Osteoblast (primary cell): ENCODE measurements around the gene PSTPIP1. TPM values are rescaled to one million over a fixed set of nuclear protein-coding genes. Genes with fewer than 3 reads are reported as not detected.
A peak's percentile ranks its signal among the peaks of the same experiment; 100 is the strongest.

ENCODE experiments used
- DNase-seq: peaks from one replicate; pipeline ENCODE4 v3.0.0; 2011; ENCODE audit warnings: low spot score, mixed read lengths; ENCODE audit not compliant: insufficient read length; ENCODE audit errors: missing footprints
- H2AFZ ChIP-seq: 2 replicates; pipeline ENCODE4 v1.6.0; 2011; ENCODE audit warnings: mild to moderate bottlenecking, low read length
- H3K27ac ChIP-seq: 2 replicates; pipeline ENCODE4 v1.5.1; 2011; ENCODE audit warnings: mild to moderate bottlenecking, low read depth, low read length, moderate library complexity
- H3K27me3 ChIP-seq: 2 replicates; pipeline ENCODE4 v1.6.0; 2012; ENCODE audit warnings: mild to moderate bottlenecking, control low read depth, inconsistent platforms, low read length, moderate library complexity; ENCODE audit not compliant: insufficient read depth
- H3K36me3 ChIP-seq: 2 replicates; pipeline ENCODE4 v1.5.1; 2011; ENCODE audit warnings: mild to moderate bottlenecking, low read length, control low read depth, moderate library complexity; ENCODE audit not compliant: insufficient read depth
- H3K4me1 ChIP-seq: 2 replicates; pipeline ENCODE4 v1.5.1; 2011; ENCODE audit warnings: mild to moderate bottlenecking, low read length, control low read depth, moderate library complexity; ENCODE audit not compliant: insufficient read depth
- H3K4me2 ChIP-seq: 2 replicates; pipeline ENCODE4 v1.6.0; 2011; ENCODE audit warnings: mild to moderate bottlenecking, low read length; ENCODE audit not compliant: insufficient read depth
- H3K4me3 ChIP-seq: fragments of 200-600 bp; sonication (generic); 3 replicates; pipeline ENCODE4 v1.5.1; 2012; ENCODE audit warnings: mild to moderate bottlenecking, low read length, inconsistent platforms; ENCODE audit not compliant: insufficient read depth
- H3K79me2 ChIP-seq: 2 replicates; pipeline ENCODE4 v1.6.0; 2012; ENCODE audit warnings: mild to moderate bottlenecking, low read length, control low read depth, inconsistent platforms; ENCODE audit not compliant: insufficient read depth
- H3K9me3 ChIP-seq: 2 replicates; pipeline ENCODE4 v1.5.1; 2011; ENCODE audit warnings: low read depth, low read length, control low read depth
- H4K20me1 ChIP-seq: 2 replicates; pipeline ENCODE4 v1.6.0; 2012; ENCODE audit warnings: mild to moderate bottlenecking, low read length, control low read depth; ENCODE audit not compliant: insufficient read depth
- total RNA-seq: library from RNA; depleted of rRNA; stranded (reverse); fragments of >200 nt; gene quantifications from 2 replicates; pipeline ENCODE4 v1.2.3, GENCODE V29; 2012
- TF ChIP-seq, protein P1 (sequence below): IDR thresholded peaks from 2 replicates; pipeline ENCODE4 v1.5.1; 2011; ENCODE audit warnings: mild to moderate bottlenecking, low read depth, low read length, moderate library complexity; ENCODE audit errors: extremely low read depth

Gene PSTPIP1
- total RNA-seq, 1 donor: not detected

DNA sequence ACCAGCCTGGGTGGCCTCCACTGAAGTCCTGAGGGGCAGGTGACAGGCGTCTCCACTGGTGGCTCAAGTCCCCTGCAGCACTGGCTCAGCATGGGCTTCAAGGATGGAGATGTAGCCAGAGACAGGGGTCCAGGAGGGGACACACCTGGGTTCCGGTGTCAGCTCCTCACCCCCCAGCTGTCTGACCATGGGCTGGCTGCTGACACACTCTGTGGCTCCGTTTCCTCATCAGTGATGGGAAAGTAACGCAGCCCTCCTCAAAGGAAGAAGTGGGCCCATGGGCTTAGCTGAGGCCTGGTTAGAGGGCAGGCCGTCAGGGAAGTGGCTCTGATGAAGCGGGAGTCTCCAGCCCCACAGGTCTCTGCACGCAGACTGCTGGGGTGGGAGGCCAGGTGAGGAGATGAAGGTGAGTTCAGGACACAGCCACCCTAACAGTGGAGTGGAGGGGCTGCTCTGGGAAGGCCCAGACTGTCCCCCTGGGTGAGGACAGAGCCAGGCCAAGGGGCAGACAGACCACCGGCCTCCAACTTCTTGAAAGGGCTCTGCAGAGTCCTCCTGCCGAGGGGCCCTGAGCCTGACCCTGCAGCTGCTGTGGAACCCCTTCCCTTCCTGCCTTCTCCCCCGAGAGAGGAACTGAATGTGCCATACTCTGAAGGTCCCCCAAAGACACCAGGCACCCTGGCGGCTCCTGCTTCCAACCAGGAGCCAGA, 24.0 kb downstream of the PSTPIP1 start:
- no peak overlapping the region for H3K4me3 ChIP-seq
- no peak overlapping the region for H3K27ac ChIP-seq
- no peaks in the 10 kb centered on the region for H3K36me3 ChIP-seq
- H3K9me3 ChIP-seq: no peaks in the 10 kb centered on the region
- H3K4me1 ChIP-seq: peaks cover 10% of the 10 kb centered on the region
- no peak overlapping the region for H3K4me2 ChIP-seq
- H3K79me2 ChIP-seq: no peaks in the 10 kb centered on the region
- no peaks in the 10 kb centered on the region for H3K27me3 ChIP-seq
- no peak overlapping the region for H2AFZ ChIP-seq
- DNase-seq: no peak
- TF ChIP-seq, protein P1, sequence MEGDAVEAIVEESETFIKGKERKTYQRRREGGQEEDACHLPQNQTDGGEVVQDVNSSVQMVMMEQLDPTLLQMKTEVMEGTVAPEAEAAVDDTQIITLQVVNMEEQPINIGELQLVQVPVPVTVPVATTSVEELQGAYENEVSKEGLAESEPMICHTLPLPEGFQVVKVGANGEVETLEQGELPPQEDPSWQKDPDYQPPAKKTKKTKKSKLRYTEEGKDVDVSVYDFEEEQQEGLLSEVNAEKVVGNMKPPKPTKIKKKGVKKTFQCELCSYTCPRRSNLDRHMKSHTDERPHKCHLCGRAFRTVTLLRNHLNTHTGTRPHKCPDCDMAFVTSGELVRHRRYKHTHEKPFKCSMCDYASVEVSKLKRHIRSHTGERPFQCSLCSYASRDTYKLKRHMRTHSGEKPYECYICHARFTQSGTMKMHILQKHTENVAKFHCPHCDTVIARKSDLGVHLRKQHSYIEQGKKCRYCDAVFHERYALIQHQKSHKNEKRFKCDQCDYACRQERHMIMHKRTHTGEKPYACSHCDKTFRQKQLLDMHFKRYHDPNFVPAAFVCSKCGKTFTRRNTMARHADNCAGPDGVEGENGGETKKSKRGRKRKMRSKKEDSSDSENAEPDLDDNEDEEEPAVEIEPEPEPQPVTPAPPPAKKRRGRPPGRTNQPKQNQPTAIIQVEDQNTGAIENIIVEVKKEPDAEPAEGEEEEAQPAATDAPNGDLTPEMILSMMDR: no peak
- no peaks in the 10 kb centered on the region for H4K20me1 ChIP-seq

DNA sequence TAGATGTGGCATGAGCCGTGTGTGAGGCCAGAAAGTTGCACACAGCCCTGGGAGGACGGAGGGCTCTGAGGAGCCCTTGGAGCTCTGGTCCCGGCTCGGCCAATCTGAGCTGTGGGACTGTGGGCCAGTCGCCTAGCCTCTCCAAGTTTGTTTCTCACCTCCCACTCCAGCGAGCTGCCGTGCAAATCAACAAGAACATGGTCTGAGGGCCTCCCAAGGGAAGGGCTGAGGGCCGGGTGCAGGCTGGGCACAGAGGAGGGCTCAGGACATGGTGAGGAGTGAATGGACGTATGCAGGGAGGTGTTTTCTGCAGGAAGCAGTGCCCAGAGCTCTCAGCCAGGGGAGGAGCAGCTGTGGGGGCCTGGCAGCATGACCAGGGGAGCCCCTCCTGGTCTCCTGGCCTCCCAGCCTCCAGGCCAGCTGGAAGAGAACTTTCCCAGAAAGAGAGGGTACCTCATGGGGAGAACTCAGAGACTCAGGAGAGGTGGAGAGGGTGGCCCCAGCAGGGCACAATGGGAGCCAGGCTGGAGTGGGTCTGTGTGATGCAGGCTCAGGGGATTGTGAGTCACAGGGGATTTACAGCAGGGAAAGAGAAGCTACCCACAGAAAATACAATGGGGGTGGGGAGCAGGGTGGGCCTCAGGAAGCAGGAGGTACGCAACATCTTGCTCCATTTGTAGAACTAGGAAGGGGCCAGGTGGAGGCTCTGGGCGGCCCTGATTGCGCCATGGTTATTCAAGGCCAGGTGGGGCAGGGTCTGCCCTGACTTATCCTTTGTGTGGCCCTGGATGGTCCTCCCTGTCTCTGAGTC, 24.8 kb downstream of the PSTPIP1 start:
- Histone ChIP-seq H3K4me3 (no peak overlapping the region), H3K4me2 (no peak overlapping the region), H3K36me3 (no peaks in the 10 kb centered on the region), H3K79me2 (no peaks in the 10 kb centered on the region), H3K27me3 (no peaks in the 10 kb centered on the region), H3K9me3 (no peaks in the 10 kb centered on the region), H3K4me1 (peaks cover 10% of the 10 kb centered on the region), H3K27ac (no peak overlapping the region), H2AFZ (no peak overlapping the region), H4K20me1 (no peaks in the 10 kb centered on the region)
- DNase-seq: peak; percentile 91
- TF ChIP-seq, protein P1: no peak

GRCh38 chr15:77020348-77021087, 25.6 kb downstream of the PSTPIP1 start:
- Histone ChIP-seq H3K4me1 (peaks cover 10% of the 10 kb centered on the region), H2AFZ (no peak overlapping the region), H3K79me2 (no peaks in the 10 kb centered on the region), H3K4me3 (no peak overlapping the region), H3K36me3 (no peaks in the 10 kb centered on the region), H3K9me3 (no peaks in the 10 kb centered on the region), H4K20me1 (no peaks in the 10 kb centered on the region), H3K27me3 (no peaks in the 10 kb centered on the region), H3K4me2 (no peak overlapping the region), H3K27ac (no peak overlapping the region)
- peak; percentile 82 for DNase-seq
- TF ChIP-seq, protein P1: no peak
